ENCODE results near the gene C1QTNF8. TPM values are rescaled to one million over a fixed set of nuclear protein-coding genes. Genes with fewer than 3 reads are reported as not detected.

The C1QTNF8 gene
- polyA plus RNA-seq, 1 donor (not counting 4 experiments of a cell fraction or from before 2014, with no cell fraction given): not detected

DNA sequence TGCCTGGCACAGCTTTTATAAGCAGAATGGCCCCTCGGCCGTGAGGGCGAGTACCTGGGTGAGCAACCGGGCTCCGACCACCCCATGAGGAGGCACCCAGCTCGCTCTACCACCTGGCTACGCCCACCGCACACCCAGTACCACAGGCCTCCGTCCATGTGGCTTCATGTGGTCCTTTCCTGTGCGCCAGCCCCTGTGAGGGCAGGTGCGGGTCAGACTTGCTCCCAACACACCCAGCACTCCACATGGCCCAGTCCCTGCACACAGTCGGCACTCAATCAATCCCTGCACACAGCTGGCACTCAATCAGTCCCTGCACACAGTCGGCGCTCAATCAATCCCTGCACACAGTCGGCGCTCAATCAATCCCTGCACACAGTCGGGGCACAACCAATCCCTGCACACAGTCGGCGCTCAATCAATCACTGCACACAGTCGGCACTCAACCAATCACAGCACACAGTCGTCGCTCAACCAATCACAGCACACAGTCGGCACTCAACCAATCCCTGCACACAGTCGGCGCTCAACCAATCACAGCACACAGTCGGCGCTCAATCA is 4.0 kb downstream of the C1QTNF8 start:
- no peaks in the 10 kb centered on the region for H3K4me1 ChIP-seq (ENCODE audit: control insufficient read depth, extremely low read depth, insufficient read depth, low read length)
- H3K27ac ChIP-seq (ENCODE audit: control insufficient read depth, insufficient read depth, low read length): no peak overlapping the region
- DNase-seq (ENCODE audit: low read depth, low spot score) (no peak), FAIRE-seq (no peak)
- no peaks in the 10 kb centered on the region for H4K20me1 ChIP-seq (ENCODE audit: control insufficient read depth, extremely low read depth, insufficient read depth, low read length)
- H3K9ac ChIP-seq (ENCODE audit: control insufficient read depth, extremely low read depth, insufficient read depth, low read length): no peak overlapping the region
- H3K27me3 ChIP-seq (ENCODE audit: control insufficient read depth, extremely low read depth, insufficient read depth, low read length): peaks cover 26% of the 10 kb centered on the region
- H3K36me3 ChIP-seq (ENCODE audit: control insufficient read depth in 2 of 2, extremely low read depth in 1 of 2, insufficient read depth in 2 of 2, low read length in 2 of 2): no peaks in the 10 kb centered on the region
- H3K79me2 ChIP-seq (ENCODE audit: control insufficient read depth, insufficient read depth, low read length): no peaks in the 10 kb centered on the region
- H3K9me3 ChIP-seq (ENCODE audit: control insufficient read depth, low read depth, low read length): peaks cover 4% of the 10 kb centered on the region
- H2AFZ ChIP-seq (ENCODE audit: control insufficient read depth, low read length): no peak overlapping the region
- H3K4me3 ChIP-seq (ENCODE audit: control insufficient read depth in 2 of 3, extremely low read depth in 1 of 3, insufficient read depth in 2 of 3, low read depth in 1 of 3, low read length in 3 of 3): no peak overlapping the region
- dilution Hi-C loops (cut with MboI; ENCODE audit: extremely low pct_ligation_motif_present, low sequenced_read_pairs): no loop called here
- no peak overlapping the region for H3K4me2 ChIP-seq (ENCODE audit: control insufficient read depth, extremely low read depth, insufficient read depth, low read depth, low read length)
- TF ChIP-seq, protein P1, sequence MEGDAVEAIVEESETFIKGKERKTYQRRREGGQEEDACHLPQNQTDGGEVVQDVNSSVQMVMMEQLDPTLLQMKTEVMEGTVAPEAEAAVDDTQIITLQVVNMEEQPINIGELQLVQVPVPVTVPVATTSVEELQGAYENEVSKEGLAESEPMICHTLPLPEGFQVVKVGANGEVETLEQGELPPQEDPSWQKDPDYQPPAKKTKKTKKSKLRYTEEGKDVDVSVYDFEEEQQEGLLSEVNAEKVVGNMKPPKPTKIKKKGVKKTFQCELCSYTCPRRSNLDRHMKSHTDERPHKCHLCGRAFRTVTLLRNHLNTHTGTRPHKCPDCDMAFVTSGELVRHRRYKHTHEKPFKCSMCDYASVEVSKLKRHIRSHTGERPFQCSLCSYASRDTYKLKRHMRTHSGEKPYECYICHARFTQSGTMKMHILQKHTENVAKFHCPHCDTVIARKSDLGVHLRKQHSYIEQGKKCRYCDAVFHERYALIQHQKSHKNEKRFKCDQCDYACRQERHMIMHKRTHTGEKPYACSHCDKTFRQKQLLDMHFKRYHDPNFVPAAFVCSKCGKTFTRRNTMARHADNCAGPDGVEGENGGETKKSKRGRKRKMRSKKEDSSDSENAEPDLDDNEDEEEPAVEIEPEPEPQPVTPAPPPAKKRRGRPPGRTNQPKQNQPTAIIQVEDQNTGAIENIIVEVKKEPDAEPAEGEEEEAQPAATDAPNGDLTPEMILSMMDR (optimal IDR thresholded peaks at IDR 0.05 in 1 of 3, IDR thresholded peaks at IDR 0.05 in 1 of 3, conservative IDR thresholded peaks at IDR 0.05 in 1 of 3; ENCODE audit: extremely low read depth in 1 of 3, insufficient read depth in 2 of 3, low read length in 3 of 3): no peak
- no peak for TF ChIP-seq EZH2 (IDR thresholded peaks at IDR 0.05; ENCODE audit: low read length)
- no peaks in the 10 kb centered on the region for H3K9me1 ChIP-seq (ENCODE audit: control insufficient read depth, extremely low read depth, insufficient read depth, low read length)

DNA sequence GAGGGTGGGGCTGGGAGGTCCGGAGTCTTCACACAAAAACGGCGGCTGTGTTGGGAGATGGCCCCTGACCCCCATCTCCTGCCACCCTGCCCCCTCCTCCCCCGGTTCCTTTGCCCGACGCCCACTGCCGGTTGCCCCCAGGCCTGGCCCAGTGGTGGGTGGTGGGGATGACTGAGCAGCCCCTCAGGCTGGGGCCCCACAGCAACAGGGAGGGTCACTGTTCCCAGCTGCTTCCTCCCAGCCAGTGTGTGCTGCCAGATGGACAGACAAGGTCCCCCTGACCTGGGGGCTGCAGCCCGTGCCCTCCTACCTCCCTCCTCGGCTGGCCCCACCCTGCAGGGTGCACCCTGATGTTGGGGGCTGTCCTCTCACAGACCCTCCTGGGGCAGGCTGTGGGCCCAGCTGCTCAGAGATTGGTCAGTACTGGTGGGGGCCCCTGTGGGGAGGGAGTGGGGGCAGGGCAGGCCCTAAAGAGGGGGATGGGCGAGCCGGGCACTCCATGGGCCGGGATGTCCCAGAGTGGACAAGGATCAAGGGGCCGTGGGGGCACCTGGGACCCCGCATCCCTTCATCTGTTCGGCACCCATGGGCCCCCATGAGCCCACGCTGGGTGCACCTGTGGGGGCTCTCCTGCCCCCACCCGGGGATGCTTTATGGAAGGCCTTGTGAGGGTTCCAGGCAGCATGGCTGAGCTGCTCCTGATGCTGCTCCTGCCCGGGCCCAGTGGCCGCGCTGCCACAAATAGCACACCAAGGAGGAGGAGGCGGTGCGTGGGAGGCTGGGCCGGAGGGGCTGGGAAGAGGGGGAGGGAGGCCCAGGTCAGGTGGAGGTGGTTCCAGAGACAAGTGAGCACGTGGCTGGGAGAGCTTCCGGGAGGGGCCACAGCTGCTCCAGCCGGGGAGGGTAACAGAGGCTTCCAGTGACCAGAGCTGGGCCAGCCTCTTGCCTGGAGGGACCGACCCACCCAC is 5.1 kb downstream of the C1QTNF8 start:
- H4K20me1 ChIP-seq (ENCODE audit: control insufficient read depth, extremely low read depth, insufficient read depth, low read length): no peaks in the 10 kb centered on the region
- H2AFZ ChIP-seq (ENCODE audit: control insufficient read depth, low read length): no peak overlapping the region
- H3K36me3 ChIP-seq (ENCODE audit: control insufficient read depth in 2 of 2, extremely low read depth in 1 of 2, insufficient read depth in 2 of 2, low read length in 2 of 2): no peaks in the 10 kb centered on the region
- H3K79me2 ChIP-seq (ENCODE audit: control insufficient read depth, insufficient read depth, low read length): no peaks in the 10 kb centered on the region
- no peaks in the 10 kb centered on the region for H3K9me1 ChIP-seq (ENCODE audit: control insufficient read depth, extremely low read depth, insufficient read depth, low read length)
- H3K4me3 ChIP-seq (ENCODE audit: control insufficient read depth in 2 of 3, extremely low read depth in 1 of 3, insufficient read depth in 2 of 3, low read depth in 1 of 3, low read length in 3 of 3): no peak overlapping the region
- peaks cover 26% of the 10 kb centered on the region for H3K27me3 ChIP-seq (ENCODE audit: control insufficient read depth, extremely low read depth, insufficient read depth, low read length)
- dilution Hi-C loops (cut with MboI; ENCODE audit: extremely low pct_ligation_motif_present, low sequenced_read_pairs): no loop called here
- H3K4me2 ChIP-seq (ENCODE audit: control insufficient read depth, extremely low read depth, insufficient read depth, low read depth, low read length): no peak overlapping the region
- no peak for FAIRE-seq
- H3K4me1 ChIP-seq (ENCODE audit: control insufficient read depth, extremely low read depth, insufficient read depth, low read length): no peaks in the 10 kb centered on the region
- no peak for TF ChIP-seq EZH2 (IDR thresholded peaks at IDR 0.05; ENCODE audit: low read length)
- TF ChIP-seq, protein P1 (optimal IDR thresholded peaks at IDR 0.05 in 1 of 3, IDR thresholded peaks at IDR 0.05 in 1 of 3, conservative IDR thresholded peaks at IDR 0.05 in 1 of 3; ENCODE audit: extremely low read depth in 1 of 3, insufficient read depth in 2 of 3, low read length in 3 of 3): no peak
- H3K9me3 ChIP-seq (ENCODE audit: control insufficient read depth, low read depth, low read length): peaks cover 4% of the 10 kb centered on the region
- DNase-seq (ENCODE audit: low read depth, low spot score): no peak
- H3K9ac ChIP-seq (ENCODE audit: control insufficient read depth, extremely low read depth, insufficient read depth, low read length): no peak overlapping the region
- no peak overlapping the region for H3K27ac ChIP-seq (ENCODE audit: control insufficient read depth, insufficient read depth, low read length)
